Activated B cell treated with CpG ODN at 0.5 μM for 24 hours (primary cell): ENCODE data around the gene TMEM183A. TPM values are rescaled to one million over a fixed set of nuclear protein-coding genes. Genes with fewer than 3 reads are reported as not detected.

ENCODE experiments used
- ATAC-seq: fragments of 200-7000 bp; cut with Tn5 transposase; one replicate; pipeline ENCODE4 v1.10.0; 2021; ENCODE audit warnings: low read depth, mild to moderate bottlenecking, moderate library complexity
- CTCF ChIA-PET: fragments of 350-600 bp; sonication (Branson Sonifier 250); formaldehyde crosslinking; loops from one replicate; lab custom pipeline; 2021; ENCODE audit warnings: antibody characterized with exemption; lab: Charles Lee
- POLR2A ChIA-PET: fragments of 350-600 bp; sonication (Branson Sonifier 250); formaldehyde crosslinking; loops from one replicate; lab custom pipeline; 2021; ENCODE audit warnings: antibody characterized with exemption; lab: Charles Lee
- DNase-seq: peaks from one replicate; pipeline ENCODE4 v3.0.0; 2022
- H3K27ac Mint-ChIP-seq: one replicate; pipeline ENCODE4 v1.8.0; 2020; ENCODE audit warnings: mixed read lengths
- H3K27me3 Mint-ChIP-seq: one replicate; pipeline ENCODE4 v1.8.0; 2021; ENCODE audit warnings: mixed read lengths
- H3K36me3 Mint-ChIP-seq: one replicate; pipeline ENCODE4 v1.8.0; 2021; ENCODE audit warnings: low read depth, mixed read lengths
- H3K4me1 Mint-ChIP-seq: one replicate; pipeline ENCODE4 v1.8.0; 2021; ENCODE audit warnings: mixed read lengths
- H3K4me3 Mint-ChIP-seq: one replicate; pipeline ENCODE4 v1.8.0; 2020; ENCODE audit warnings: mild to moderate bottlenecking, mixed read lengths
- H3K9me3 Mint-ChIP-seq: one replicate; pipeline ENCODE4 v1.8.0; 2020; ENCODE audit warnings: mixed read lengths
- CTCF ChIP-seq: fragments of 200-600 bp; IDR thresholded peaks from one replicate; pipeline ENCODE4 v1.8.0; 2022; ENCODE audit warnings: antibody characterized with exemption, mild to moderate bottlenecking
- intact Hi-C: fragments of 100-400 bp; cut with micrococcal nuclease; formaldehyde crosslinking; loops from one replicate; pipeline ENCODE4 v1.15.1; 2024
- total RNA-seq: library from RNA; stranded (reverse); gene quantifications from 2 replicates; pipeline ENCODE4 v1.2.3, GENCODE V29; 2022

The TMEM183A gene
- total RNA-seq, 1 donor from 2014 or later = 70.6 TPM

- H3K27me3 Mint-ChIP-seq = peaks cover 1% of the 10 kb centered on the region
- DNase-seq = no peak
- intact Hi-C loops = no loop called here
- peaks cover 9% of the 10 kb centered on the region for H3K4me1 Mint-ChIP-seq
- ATAC-seq = no peak
- TF ChIP-seq CTCF = no peak
- H3K9me3 Mint-ChIP-seq = no peaks in the 10 kb centered on the region
- H3K4me3 Mint-ChIP-seq = no peak overlapping the region
- no peaks in the 10 kb centered on the region for H3K36me3 Mint-ChIP-seq
- H3K27ac Mint-ChIP-seq = no peak overlapping the region
- ChIA-PET CTCF (interaction anchor here (1.5 kb wide), 1 partner anchor 28 kb away, joined by 7 read pairs; no protein-coding TSS in a partner anchor), POLR2A (no interaction called here)
Observed at GRCh38 chr1:203066965-203067364, 59.8 kb downstream of the TMEM183A start.

GRCh38 chr1:203069030-203069747 lies 62.0 kb downstream of the TMEM183A start:
- ATAC-seq (no peak), DNase-seq (no peak)
- Mint-ChIP-seq H3K9me3 (no peaks in the 10 kb centered on the region), H3K36me3 (no peaks in the 10 kb centered on the region), H3K27me3 (peaks cover 16% of the 10 kb centered on the region), H3K27ac (no peak overlapping the region), H3K4me1 (peaks cover 9% of the 10 kb centered on the region), H3K4me3 (no peak overlapping the region)
- no peak for TF ChIP-seq CTCF
- intact Hi-C loops = no loop called here
- POLR2A ChIA-PET = no interaction called here
- CTCF ChIA-PET = no interaction called here

- H3K4me1 Mint-ChIP-seq = peaks cover 15% of the 10 kb centered on the region
- no peaks in the 10 kb centered on the region for H3K9me3 Mint-ChIP-seq
- DNase-seq (no peak), ATAC-seq (no peak)
- POLR2A ChIA-PET = no interaction called here
- H3K4me3 Mint-ChIP-seq = no peak overlapping the region
- no peaks in the 10 kb centered on the region for H3K36me3 Mint-ChIP-seq
- no peak overlapping the region for H3K27ac Mint-ChIP-seq
- H3K27me3 Mint-ChIP-seq = peaks cover 31% of the 10 kb centered on the region
- CTCF ChIA-PET = interaction anchor here (0.6 kb wide), 1 partner anchor 340 kb away, joined by 4 read pairs; no protein-coding TSS in a partner anchor
- intact Hi-C loops = no loop called here
- TF ChIP-seq CTCF = no peak
Observed at GRCh38 chr1:203072002-203072602, 64.9 kb downstream of the TMEM183A start.

GRCh38 chr1:203072911-203073310 lies 65.7 kb downstream of the TMEM183A start:
- TF ChIP-seq CTCF = no peak
- H3K27me3 Mint-ChIP-seq = peaks cover 31% of the 10 kb centered on the region
- H3K4me3 Mint-ChIP-seq = no peak overlapping the region
- ATAC-seq (no peak), DNase-seq (no peak)
- POLR2A ChIA-PET = interaction anchor here (0.5 kb wide), 1 partner anchor 218 kb away, joined by 3 read pairs; no protein-coding TSS in a partner anchor
- no peak overlapping the region for H3K27ac Mint-ChIP-seq
- CTCF ChIA-PET = interaction anchor here (0.6 kb wide), 1 partner anchor 341 kb away, joined by 4 read pairs; no protein-coding TSS in a partner anchor
- peaks cover 15% of the 10 kb centered on the region for H3K4me1 Mint-ChIP-seq
- intact Hi-C loops = no loop called here
- no peaks in the 10 kb centered on the region for H3K36me3 Mint-ChIP-seq
- no peaks in the 10 kb centered on the region for H3K9me3 Mint-ChIP-seq

GRCh38 chr1:203073469-203073868 lies 66.3 kb downstream of the TMEM183A start:
- intact Hi-C loops = no loop called here
- Mint-ChIP-seq H3K9me3 (no peaks in the 10 kb centered on the region), H3K4me1 (peaks cover 15% of the 10 kb centered on the region), H3K27me3 (peaks cover 35% of the 10 kb centered on the region), H3K36me3 (no peaks in the 10 kb centered on the region), H3K4me3 (no peak overlapping the region), H3K27ac (no peak overlapping the region)
- DNase-seq = no peak
- POLR2A ChIA-PET = no interaction called here
- TF ChIP-seq CTCF = no peak
- ATAC-seq = no peak
- CTCF ChIA-PET = interaction anchor here (0.8 kb wide), 1 partner anchor 34 kb away, joined by 3 read pairs; no protein-coding TSS in a partner anchor
